OCI-LY7 (cell line): ENCODE results near the gene KIFC1. TPM values are rescaled to one million over a fixed set of nuclear protein-coding genes. Genes with fewer than 3 reads are reported as not detected.

Experiments used
- BruUV-seq: library from RNA; stranded (reverse); fragments of 400-500 nt; replicated peaks from 2 replicates; lab custom pipeline; 2021; lab: Mats Ljungman, UMichigan
- CTCF ChIA-PET: fragments of 300-600 bp; sonication (Branson Sonifier 250); formaldehyde crosslinking; loops from one replicate; lab custom pipeline; 2022; ENCODE audit warnings: antibody characterized with exemption; ENCODE audit not compliant: unreplicated experiment; lab: Charles Lee
- POLR2A ChIA-PET: fragments of 300-600 bp; sonication (Branson Sonifier 250); formaldehyde crosslinking; loops from one replicate; lab custom pipeline; 2022; ENCODE audit warnings: antibody characterized with exemption; lab: Charles Lee
- DNase-seq: peaks from one replicate; pipeline ENCODE4 v3.0.0-alpha.2; 2015; ENCODE audit warnings: low spot score
- H2AFZ ChIP-seq: fragments of 200-600 bp; sonication (generic), shearing (Covaris generic); 2 replicates; pipeline ENCODE4 v1.6.1; 2014; ENCODE audit warnings: mild to moderate bottlenecking, antibody characterized with exemption, low read length, moderate library complexity
- H3K27ac ChIP-seq: fragments of 200-600 bp; sonication (generic); 2 replicates; pipeline ENCODE4 v1.5.1; 2014; ENCODE audit warnings: mixed run types, low read depth, mild to moderate bottlenecking, moderate library complexity, low read length, inconsistent platforms; ENCODE audit not compliant: poor library complexity, severe bottlenecking
- H3K36me3 ChIP-seq: fragments of 200-600 bp; sonication (generic); 2 replicates; pipeline ENCODE4 v1.6.1; 2014; ENCODE audit warnings: mild to moderate bottlenecking, antibody characterized with exemption, low read length, moderate library complexity, mixed read lengths; ENCODE audit not compliant: insufficient read depth
- H3K4me1 ChIP-seq: fragments of 200-600 bp; sonication (generic); 2 replicates; pipeline ENCODE4 v1.5.1; 2014; ENCODE audit warnings: mild to moderate bottlenecking, low read length; ENCODE audit not compliant: insufficient read depth, poor library complexity, severe bottlenecking
- H3K4me2 ChIP-seq: fragments of 200-600 bp; sonication (generic); 2 replicates; pipeline ENCODE4 v1.6.1; 2014; ENCODE audit warnings: mild to moderate bottlenecking, low read length
- H3K4me3 ChIP-seq: fragments of 200-600 bp; sonication (generic); 2 replicates; pipeline ENCODE4 v1.5.1; 2014; ENCODE audit warnings: mild to moderate bottlenecking, low read depth, low read length; ENCODE audit not compliant: poor library complexity, severe bottlenecking
- H3K79me2 ChIP-seq: fragments of 200-600 bp; sonication (generic); 2 replicates; pipeline ENCODE4 v1.6.1; 2016; ENCODE audit warnings: low read depth, mild to moderate bottlenecking, low read length, moderate library complexity, mixed read lengths; ENCODE audit not compliant: insufficient read depth
- H3K9me2 ChIP-seq: fragments of 200-600 bp; sonication (generic); 2 replicates; pipeline ENCODE4 v1.6.1; 2016; ENCODE audit warnings: mild to moderate bottlenecking, low read length, mixed read lengths; ENCODE audit not compliant: insufficient read depth
- H3K9me3 ChIP-seq: fragments of 200-600 bp; sonication (generic); 2 replicates; pipeline ENCODE4 v1.6.1; 2014; ENCODE audit warnings: mild to moderate bottlenecking, mixed run types, low read length, mixed read lengths
- H4K20me1 ChIP-seq: fragments of 200-600 bp; sonication (generic); 2 replicates; pipeline ENCODE4 v1.6.1; 2014; ENCODE audit warnings: mild to moderate bottlenecking, antibody characterized with exemption, low read length, moderate library complexity, mixed read lengths; ENCODE audit not compliant: insufficient read depth
- EZH2phosphoT487 ChIP-seq: fragments of 200-600 bp; sonication (generic); IDR thresholded peaks from 2 replicates; pipeline ENCODE4 v1.6.1; 2018; ENCODE audit warnings: low read depth, borderline replicate concordance, mild to moderate bottlenecking, mixed run types, antibody characterized with exemption, low read length, moderate library complexity, mixed read lengths
- intact Hi-C: fragments of 100-400 bp; cut with micrococcal nuclease; formaldehyde crosslinking; loops from one replicate; pipeline ENCODE4 v1.10.0; 2022; ENCODE audit not compliant: unreplicated experiment
- total RNA-seq, 2 experiments: library from RNA; depleted of rRNA in 1 of 2; stranded (reverse); fragments of >200 nt in 1 of 2; shearing (Covaris generic) in 1 of 2; gene quantifications; 2 replicates each; pipeline ENCODE4 v1.2.3, GENCODE V29; 2014 to 2022
- TF ChIP-seq, protein P1 (sequence below): fragments of 200-600 bp; sonication (generic); conservative IDR thresholded peaks from 2 replicates; pipeline ENCODE4 v1.5.1; 2014; ENCODE audit warnings: mild to moderate bottlenecking, antibody characterized with exemption, low read length, moderate library complexity, mixed read lengths

KIFC1 gene
- total RNA-seq, 2 experiments from 2014 or later = 138 to 167 TPM

DNA sequence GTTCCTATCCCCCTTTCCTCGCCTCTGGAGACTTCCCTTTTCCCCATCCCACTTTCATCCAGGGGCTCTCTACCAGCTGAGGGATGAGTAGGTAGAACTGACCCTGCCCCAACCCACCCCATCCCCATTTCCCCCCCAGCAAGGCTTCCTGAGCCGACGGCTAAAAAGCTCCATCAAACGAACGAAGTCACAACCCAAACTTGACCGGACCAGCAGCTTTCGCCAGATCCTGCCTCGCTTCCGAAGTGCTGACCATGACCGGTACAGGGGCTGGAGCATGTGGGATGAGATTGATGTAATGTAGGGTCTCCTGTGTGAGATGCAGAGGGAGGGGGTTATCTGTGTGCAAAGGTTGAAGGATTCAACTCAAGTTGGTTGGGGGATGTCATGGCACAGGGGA is 40.9 kb downstream of the KIFC1 start:
- Histone ChIP-seq H3K4me3 (peak overlapping the region; percentile 68), H3K79me2 (peaks cover 5% of the 10 kb centered on the region; the same call in 1 of the 2 replicates), H3K27ac (peak overlapping the region; percentile 64), H3K4me2 (peak overlapping the region; percentile 98), H3K9me3 (no peaks in the 10 kb centered on the region), H3K9me2 (no peaks in the 10 kb centered on the region), H3K4me1 (peaks cover 54% of the 10 kb centered on the region), H4K20me1 (no peaks in the 10 kb centered on the region), H3K36me3 (peaks cover 25% of the 10 kb centered on the region), H2AFZ (no peak overlapping the region)
- TF ChIP-seq EZH2phosphoT487 = no peak
- TF ChIP-seq, protein P1, sequence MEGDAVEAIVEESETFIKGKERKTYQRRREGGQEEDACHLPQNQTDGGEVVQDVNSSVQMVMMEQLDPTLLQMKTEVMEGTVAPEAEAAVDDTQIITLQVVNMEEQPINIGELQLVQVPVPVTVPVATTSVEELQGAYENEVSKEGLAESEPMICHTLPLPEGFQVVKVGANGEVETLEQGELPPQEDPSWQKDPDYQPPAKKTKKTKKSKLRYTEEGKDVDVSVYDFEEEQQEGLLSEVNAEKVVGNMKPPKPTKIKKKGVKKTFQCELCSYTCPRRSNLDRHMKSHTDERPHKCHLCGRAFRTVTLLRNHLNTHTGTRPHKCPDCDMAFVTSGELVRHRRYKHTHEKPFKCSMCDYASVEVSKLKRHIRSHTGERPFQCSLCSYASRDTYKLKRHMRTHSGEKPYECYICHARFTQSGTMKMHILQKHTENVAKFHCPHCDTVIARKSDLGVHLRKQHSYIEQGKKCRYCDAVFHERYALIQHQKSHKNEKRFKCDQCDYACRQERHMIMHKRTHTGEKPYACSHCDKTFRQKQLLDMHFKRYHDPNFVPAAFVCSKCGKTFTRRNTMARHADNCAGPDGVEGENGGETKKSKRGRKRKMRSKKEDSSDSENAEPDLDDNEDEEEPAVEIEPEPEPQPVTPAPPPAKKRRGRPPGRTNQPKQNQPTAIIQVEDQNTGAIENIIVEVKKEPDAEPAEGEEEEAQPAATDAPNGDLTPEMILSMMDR = no peak
- ChIA-PET CTCF (no interaction called here), POLR2A (interaction anchor here (0.6 kb wide), 1 partner anchor 18 kb away, joined by 5 read pairs; no protein-coding TSS in a partner anchor)
- intact Hi-C loops = no loop called here
- no peak for DNase-seq
- no TSS peak for BruUV-seq

DNA sequence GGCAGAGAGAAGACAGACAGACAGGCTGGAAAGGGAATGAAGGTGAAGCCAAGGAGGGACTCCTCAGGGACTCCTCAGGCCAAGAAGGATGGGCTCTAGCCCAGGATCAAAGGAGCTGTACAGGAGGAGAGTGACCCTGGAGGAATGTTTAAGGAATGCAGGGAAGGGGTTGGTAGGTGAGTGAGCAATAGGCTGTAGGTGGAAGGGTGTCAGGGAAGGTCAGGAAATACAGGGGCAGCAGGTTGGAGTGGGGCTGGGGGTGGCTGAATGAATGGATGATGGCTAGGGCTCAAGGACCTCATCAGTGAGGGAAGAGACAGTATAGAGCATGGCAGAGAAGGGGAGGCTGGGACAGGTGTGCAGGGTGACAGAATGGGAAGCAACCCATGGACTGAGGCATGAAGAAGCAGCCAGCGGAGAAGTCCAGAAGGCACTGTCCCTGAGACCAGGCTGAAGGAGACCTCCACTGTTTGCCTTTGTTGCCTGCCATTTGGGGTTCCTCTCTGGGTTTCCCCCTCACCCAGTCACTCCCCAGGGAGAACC is 41.4 kb downstream of the KIFC1 start:
- H3K4me3 ChIP-seq = peak overlapping the region; percentile 68
- no TSS peak for BruUV-seq
- TF ChIP-seq EZH2phosphoT487 = no peak
- TF ChIP-seq, protein P1 = no peak
- H3K36me3 ChIP-seq = peaks cover 29% of the 10 kb centered on the region
- H3K4me2 ChIP-seq = peak overlapping the region; percentile 98
- H3K4me1 ChIP-seq = peaks cover 53% of the 10 kb centered on the region
- no peaks in the 10 kb centered on the region for H3K9me3 ChIP-seq
- no peaks in the 10 kb centered on the region for H4K20me1 ChIP-seq
- CTCF ChIA-PET = no interaction called here
- peaks cover 5% of the 10 kb centered on the region; the same call in 1 of the 2 replicates for H3K79me2 ChIP-seq
- H2AFZ ChIP-seq = no peak overlapping the region
- no peaks in the 10 kb centered on the region for H3K9me2 ChIP-seq
- no peak overlapping the region for H3K27ac ChIP-seq
- intact Hi-C loops = no loop called here
- no peak for DNase-seq
- POLR2A ChIA-PET = interaction anchor here (0.6 kb wide), 1 partner anchor 18 kb away, joined by 5 read pairs; no protein-coding TSS in a partner anchor

DNA sequence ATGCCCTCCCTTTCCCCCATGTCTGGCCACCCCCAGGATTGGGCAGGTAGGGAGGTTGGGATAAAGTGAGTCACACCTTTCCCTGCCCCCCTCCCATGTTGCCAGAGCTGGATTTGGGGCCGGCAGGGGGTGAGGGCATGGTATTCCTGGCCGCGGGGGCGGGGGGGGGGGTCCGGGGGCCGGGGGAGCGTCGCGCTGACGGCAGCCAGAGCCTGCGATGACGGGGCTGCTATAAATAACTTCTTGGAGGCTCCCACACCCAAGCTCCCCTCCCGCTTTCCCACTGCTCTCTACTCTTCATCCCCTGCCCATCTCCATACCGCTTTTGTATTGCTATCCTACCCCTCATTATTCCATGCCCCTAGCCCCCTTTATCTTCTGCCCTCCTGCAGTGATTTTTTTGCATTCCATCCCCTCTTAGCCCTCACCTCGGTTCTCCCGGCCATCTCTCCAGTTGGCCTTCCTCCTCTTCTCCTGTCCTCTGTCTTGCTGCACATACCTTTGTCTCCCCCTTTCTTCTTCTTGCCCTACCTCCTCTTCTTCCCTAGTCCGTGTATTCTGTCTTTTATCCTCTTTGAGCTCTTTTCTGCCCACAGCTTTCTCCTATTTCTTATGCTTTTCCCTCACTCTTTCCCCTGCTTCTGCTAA is 42.0 kb downstream of the KIFC1 start:
- CTCF ChIA-PET = no interaction called here
- H3K9me2 ChIP-seq = no peaks in the 10 kb centered on the region
- H3K27ac ChIP-seq = no peak overlapping the region
- TF ChIP-seq, protein P1 = no peak
- no peak overlapping the region for H3K4me2 ChIP-seq
- H3K36me3 ChIP-seq = peaks cover 35% of the 10 kb centered on the region
- no peak overlapping the region for H3K4me3 ChIP-seq
- no peak for DNase-seq
- peaks cover 47% of the 10 kb centered on the region for H3K4me1 ChIP-seq
- peaks cover 5% of the 10 kb centered on the region; the same call in 1 of the 2 replicates for H3K79me2 ChIP-seq
- H4K20me1 ChIP-seq = no peaks in the 10 kb centered on the region
- no peaks in the 10 kb centered on the region for H3K9me3 ChIP-seq
- H2AFZ ChIP-seq = no peak overlapping the region
- POLR2A ChIA-PET = no interaction called here
- BruUV-seq = no TSS peak
- intact Hi-C loops = no loop called here
